HCT116 (cell line): ENCODE results near the gene LACC1. TPM values are rescaled to one million over a fixed set of nuclear protein-coding genes. Genes with fewer than 3 reads are reported as not detected.

Source experiments
- ATAC-seq: fragments of 200-7000 bp; cut with Tn5 transposase; 2 replicates; pipeline ENCODE4 v1.9.1; 2020; ENCODE audit warnings: mild to moderate bottlenecking, moderate library complexity
- BruUV-seq: library from RNA; stranded (reverse); fragments of 400-500 nt; replicated peaks from 2 replicates; lab custom pipeline; 2021; lab: Mats Ljungman, UMichigan
- CTCF ChIA-PET: fragments of 300-600 bp; sonication (Branson Sonifier 250); formaldehyde crosslinking; loops from one replicate; lab custom pipeline; 2021; ENCODE audit warnings: antibody characterized with exemption; lab: Charles Lee
- POLR2A ChIA-PET: fragments of 300-600, 350-600 bp; sonication (Branson Sonifier 250); formaldehyde crosslinking; loops from one replicate; lab custom pipeline; 2021; ENCODE audit warnings: antibody characterized with exemption; lab: Charles Lee
- RAD21 ChIA-PET, 2 experiments: fragments of 300-600 bp; sonication (Branson Sonifier 250); formaldehyde crosslinking; loops; one replicate each; lab custom pipeline; 2023; ENCODE audit warnings: low total read pairs in 2 of 2; ENCODE audit not compliant: uncharacterized antibody in 2 of 2, unreplicated experiment in 2 of 2, low non-redundant PET in 1 of 2; lab: Charles Lee
- DNase-seq: peaks from one replicate; pipeline ENCODE4 v3.0.0-alpha.2; 2010; ENCODE audit warnings: low read depth, low spot score
- H2AFZ ChIP-seq: fragments of 200-600 bp; shearing (Covaris generic), sonication (generic); 2 replicates; pipeline ENCODE4 v1.6.1; 2017; ENCODE audit warnings: low read depth, mixed run types, mixed read lengths, antibody characterized with exemption, low read length; ENCODE audit not compliant: poor library complexity, severe bottlenecking
- H3K27ac ChIP-seq: 2 replicates; pipeline ENCODE4 v1.5.1; 2012; ENCODE audit warnings: low read depth, low read length
- H3K27me3 ChIP-seq: fragments of 200-600 bp; sonication (generic); 2 replicates; pipeline ENCODE4 v1.6.1; 2016; ENCODE audit warnings: mixed run types, low read length, mixed read lengths; ENCODE audit not compliant: insufficient read depth
- H3K36me3 ChIP-seq, 2 experiments: fragments of 200-500 bp in 1 of 2; fragments of 200-600 bp in 1 of 2; sonication (Bioruptor generic) in 1 of 2; sonication (generic) in 1 of 2; 2 replicates each; pipeline versions ENCODE4 v1.5.1 to v1.6.1; 2014 to 2016; ENCODE audit warnings: low read length in 2 of 2, inconsistent platforms in 1 of 2, mixed read lengths in 1 of 2, mixed run types in 1 of 2; ENCODE audit not compliant: insufficient read depth in 2 of 2, control insufficient read depth in 1 of 2
- H3K4me1 ChIP-seq, 2 experiments: fragments of 200-600 bp in 1 of 2; sonication (generic) in 1 of 2; 2 replicates each; pipeline versions ENCODE4 v1.5.1 to v1.6.1; 2012 to 2017; ENCODE audit warnings: low read length in 2 of 2, inconsistent platforms in 1 of 2, mild to moderate bottlenecking in 1 of 2, mixed read lengths in 1 of 2, mixed run types in 1 of 2, moderate library complexity in 1 of 2; ENCODE audit not compliant: insufficient read depth in 2 of 2, control insufficient read depth in 1 of 2
- H3K4me2 ChIP-seq: fragments of 200-600 bp; sonication (generic); 2 replicates; pipeline ENCODE4 v1.6.1; 2017; ENCODE audit warnings: mixed run types, low read length, mixed read lengths
- H3K4me3 ChIP-seq, 2 experiments: fragments of 200-600 bp in 1 of 2; sonication (generic) in 1 of 2; replicated peaks in 1 of 2; 2 replicates each; pipeline ENCODE4 v1.5.1; 2011 to 2016; ENCODE audit warnings: low read length in 2 of 2, control low read depth in 1 of 2, low read depth in 1 of 2, mild to moderate bottlenecking in 1 of 2, mixed read lengths in 1 of 2, mixed run types in 1 of 2
- H3K79me2 ChIP-seq: fragments of 200-600 bp; sonication (generic); 2 replicates; pipeline ENCODE4 v1.6.1; 2017; ENCODE audit warnings: mild to moderate bottlenecking, mixed run types, low read length, moderate library complexity, mixed read lengths; ENCODE audit not compliant: insufficient read depth
- H3K9ac ChIP-seq: fragments of 200-600 bp; sonication (generic); 2 replicates; pipeline ENCODE4 v1.6.1; 2016; ENCODE audit warnings: low read length, mixed read lengths
- H3K9me2 ChIP-seq: fragments of 200-600 bp; sonication (generic), shearing (Covaris generic); 2 replicates; pipeline ENCODE4 v1.6.1; 2017; ENCODE audit warnings: mixed run types, mild to moderate bottlenecking, moderate library complexity; ENCODE audit not compliant: insufficient read depth
- H3K9me3 ChIP-seq, 2 experiments: fragments of 200-500 bp in 1 of 2; fragments of 200-600 bp in 1 of 2; sonication (Bioruptor generic) in 1 of 2; sonication (generic) in 1 of 2; 2 replicates each; pipeline ENCODE4 v1.6.1; 2014 to 2017; ENCODE audit warnings: low read length in 2 of 2, mixed read lengths in 2 of 2, inconsistent platforms in 1 of 2, low read depth in 1 of 2, mild to moderate bottlenecking in 1 of 2, mixed run types in 1 of 2, moderate library complexity in 1 of 2; ENCODE audit not compliant: control insufficient read depth in 1 of 2, insufficient read depth in 1 of 2
- H4K20me1 ChIP-seq: fragments of 200-600 bp; sonication (generic), shearing (Covaris generic); 2 replicates; pipeline ENCODE4 v1.6.1; 2017; ENCODE audit warnings: mixed run types, mild to moderate bottlenecking, moderate library complexity; ENCODE audit not compliant: insufficient read depth
- CTCF ChIP-seq, 3 experiments: fragments of 200-600 bp in 1 of 3; sonication (generic) in 1 of 3; IDR thresholded peaks in 2 of 3; conservative IDR thresholded peaks in 1 of 3; 2 replicates each; pipeline ENCODE4 v1.5.1; 2012 to 2017; ENCODE audit warnings: low read depth in 2 of 3, low read length in 2 of 3, antibody characterized with exemption in 1 of 3, borderline replicate concordance in 1 of 3, control low read depth in 1 of 3, mild to moderate bottlenecking in 1 of 3, mixed read lengths in 1 of 3, mixed run types in 1 of 3, moderate library complexity in 1 of 3; ENCODE audit not compliant: insufficient read depth in 1 of 3
- ELF1 ChIP-seq: IDR thresholded peaks from 2 replicates; pipeline ENCODE4 v1.6.1; 2012; ENCODE audit warnings: low read depth, borderline replicate concordance
- JUND ChIP-seq: IDR thresholded peaks from 2 replicates; pipeline ENCODE4 v1.6.1; 2012
- POLR2A ChIP-seq: IDR thresholded peaks from 2 replicates; pipeline ENCODE4 v1.7.0; 2011; ENCODE audit warnings: borderline replicate concordance; ENCODE audit not compliant: insufficient read depth, insufficient read length; ENCODE audit errors: extremely low read depth
- REST ChIP-seq: IDR thresholded peaks from 2 replicates; pipeline ENCODE4 v1.6.1; 2012; ENCODE audit warnings: low read depth
- TCF7L2 ChIP-seq: IDR thresholded peaks from 2 replicates; pipeline ENCODE4 v1.7.0; 2011; ENCODE audit warnings: borderline replicate concordance, inconsistent platforms; ENCODE audit not compliant: insufficient read depth, insufficient read length; ENCODE audit errors: extremely low read depth
- ZNF274 ChIP-seq: fragments of 200-500 bp; sonication (Bioruptor generic); IDR thresholded peaks from 2 replicates; pipeline ENCODE4 v1.6.1; 2014; ENCODE audit warnings: mild to moderate bottlenecking, low read depth, low read length, inconsistent platforms
- intact Hi-C: fragments of 100-400 bp; cut with micrococcal nuclease; formaldehyde crosslinking; loops from 2 replicates; pipeline ENCODE4 v1.10.0; 2022
- total RNA-seq: library from RNA; stranded (reverse); gene quantifications from one replicate; pipeline ENCODE4 v1.2.1, GENCODE V29; 2021; ENCODE audit not compliant: unreplicated experiment
- TF ChIP-seq, protein P1 (sequence below): IDR thresholded peaks from 2 replicates; pipeline ENCODE4 v1.6.1; 2012

The LACC1 gene
- total RNA-seq, 1 experiment from 2014 or later, result 2.6 TPM

DNA sequence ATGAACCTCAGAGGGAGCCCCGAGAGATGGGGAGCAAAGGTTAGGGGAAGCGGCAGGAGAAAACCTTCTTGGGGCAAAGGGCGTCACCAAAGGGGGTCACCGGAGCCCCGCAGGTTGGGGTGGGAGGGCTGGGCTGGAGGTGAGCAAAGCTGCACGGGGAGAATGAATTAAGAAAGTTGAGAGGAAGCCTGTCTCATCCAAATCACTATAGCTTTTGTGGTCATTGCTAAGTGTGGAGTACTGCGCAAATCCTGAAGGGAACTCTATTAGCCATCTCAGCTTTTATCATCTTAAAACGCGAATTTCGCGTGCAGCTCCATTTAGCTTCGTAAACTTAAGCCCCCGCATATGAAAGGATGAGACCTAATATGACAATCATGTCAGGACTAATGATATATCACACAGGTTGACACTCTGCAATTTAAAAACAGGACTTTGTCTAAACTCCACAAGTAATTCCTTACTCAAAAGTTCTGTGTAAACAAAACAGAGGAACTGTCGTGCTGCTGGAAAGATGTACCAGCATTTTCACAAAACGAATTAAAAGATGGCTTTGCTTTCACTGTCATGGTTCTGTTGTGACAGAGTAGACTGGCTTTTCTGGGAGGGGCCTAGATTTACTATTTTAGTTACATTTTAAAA lies 631 bp downstream of the LACC1 start:
- peak overlapping the region; percentile 77 for H3K4me2 ChIP-seq
- ATAC-seq, result 0 out of 2 replicates have a peak, but pooled peaks have one; percentile 13
- peak overlapping the region; percentile 19 for H2AFZ ChIP-seq

GRCh38 chr13:43880926-43881325 lies 1.2 kb downstream of the LACC1 start:
- Histone ChIP-seq H3K4me1 (peaks cover 2 to 23% of the 10 kb centered on the region in 2 experiments; a peak in 2 of 4 replicates), H3K4me3 (no peak overlapping the region), H3K4me2 (no peak overlapping the region), H3K27me3 (no peaks in the 10 kb centered on the region), H3K9ac (no peak overlapping the region), H3K27ac (no peak overlapping the region), H3K36me3 (no peaks in the 10 kb centered on the region), H3K79me2 (no peaks in the 10 kb centered on the region), H4K20me1 (no peaks in the 10 kb centered on the region), H2AFZ (no peak overlapping the region), H3K9me2 (no peaks in the 10 kb centered on the region), H3K9me3 (no peaks in the 10 kb centered on the region)
- intact Hi-C loops, result no loop called here
- ChIA-PET CTCF (interaction anchor here (3.2 kb wide), 1 partner anchor 14 kb away, joined by 9 read pairs; no protein-coding TSS in a partner anchor), RAD21 (no interaction called here), POLR2A (no interaction called here)
- DNase-seq (no peak), ATAC-seq (no peak)
- BruUV-seq, result no TSS peak
- no peak for TF ChIP-seq POLR2A
- no peak for TF ChIP-seq CTCF (IDR thresholded peaks at IDR 0.05 in 2 of 3, conservative IDR thresholded peaks at IDR 0.05 in 1 of 3; ENCODE audit: borderline replicate concordance in 1 of 3, insufficient read depth in 1 of 3, low read depth in 2 of 3, low read length in 2 of 3)
- no peak for TF ChIP-seq REST
- no peak for TF ChIP-seq ZNF274
- TF ChIP-seq, protein P1, sequence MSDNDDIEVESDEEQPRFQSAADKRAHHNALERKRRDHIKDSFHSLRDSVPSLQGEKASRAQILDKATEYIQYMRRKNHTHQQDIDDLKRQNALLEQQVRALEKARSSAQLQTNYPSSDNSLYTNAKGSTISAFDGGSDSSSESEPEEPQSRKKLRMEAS, result no peak

More for the DNA sequence above, 631 bp downstream of the LACC1 start:
- no peak for DNase-seq
- Histone ChIP-seq H3K27ac (peak overlapping the region; percentile 24; the same call in 1 of the 2 replicates), H3K27me3 (no peaks in the 10 kb centered on the region), H3K4me3 (peak overlapping the region; percentile 57 to 59), H3K36me3 (no peaks in the 10 kb centered on the region), H3K4me1 (peaks cover 2 to 23% of the 10 kb centered on the region in 2 experiments; a peak in 2 of 4 replicates), H3K9me2 (no peaks in the 10 kb centered on the region), H4K20me1 (no peaks in the 10 kb centered on the region), H3K9ac (peak overlapping the region; percentile 70), H3K79me2 (no peaks in the 10 kb centered on the region), H3K9me3 (no peaks in the 10 kb centered on the region)
- intact Hi-C loops, result no loop called here
- POLR2A ChIA-PET, result interaction anchor here (1.1 kb wide), 1 partner anchor 14 kb away, joined by 4 read pairs; no protein-coding TSS in a partner anchor
- BruUV-seq, result TSS peak; percentile 51
- CTCF ChIA-PET, result interaction anchor here (3.2 kb wide), 1 partner anchor 14 kb away, joined by 9 read pairs; no protein-coding TSS in a partner anchor
- RAD21 ChIA-PET, result no interaction called here
- no peak for TF ChIP-seq JUND
- TF ChIP-seq ELF1, result no peak
- TF ChIP-seq, protein P1, result no peak
- no peak for TF ChIP-seq ZNF274
- no peak for TF ChIP-seq POLR2A
- TF ChIP-seq TCF7L2, result no peak
